Embryonic facial prominence (tissue), 1 donor: ENCODE results near the gene PET100.
"Not testable (repeated sequence)": the region's sequence is repeated elsewhere in the genome, so short reads cannot be mapped to it uniquely, and the experiment has no call there.

Experiments used
- DNase-seq: peaks from one replicate; pipeline ENCODE4 v3.0.0-alpha.2; 2016; ENCODE audit errors: extremely low spot score

Gene PET100

GRCh38 chr19:7633698-7634097 lies 4.1 kb downstream of the PET100 start, which contains the start of gene PCP2:
Gene PCP2, minus strand, starts transcription at chr19:7633719. Its CDS starts 262 bp downstream, at chr19:7633457.
- no peak for DNase-seq

- no peak for DNase-seq
These were observed 6.1 kb downstream of the PET100 start for GRCh38 chr19:7635670-7636069.

GRCh38 chr19:7636317-7636690 lies 6.7 kb downstream of the PET100 start:
- DNase-seq: no peak

GRCh38 chr19:7636691-7637373 lies 7.2 kb downstream of the PET100 start, which contains the start of gene STXBP2:
Gene STXBP2, plus strand, starts transcription at chr19:7637110. Its CDS starts 40 bp downstream, at chr19:7637150.
- no peak for DNase-seq

- no peak for DNase-seq
These were observed 8.0 kb downstream of the PET100 start for GRCh38 chr19:7637374-7638256.

GRCh38 chr19:7638802-7639465 lies 9.3 kb downstream of the PET100 start:
- no peak for DNase-seq

- no peak for DNase-seq
These were observed 10.3 kb downstream of the PET100 start for GRCh38 chr19:7639863-7640348.

- no peak for DNase-seq
These were observed 11.2 kb downstream of the PET100 start for GRCh38 chr19:7640803-7641202.

- DNase-seq: no peak
These were observed 12.0 kb downstream of the PET100 start for GRCh38 chr19:7641290-7642276.

GRCh38 chr19:7642295-7643030 lies 12.9 kb downstream of the PET100 start:
- DNase-seq: no peak

GRCh38 chr19:7643031-7643415 lies 13.4 kb downstream of the PET100 start:
- DNase-seq: no peak

GRCh38 chr19:7643629-7644549 lies 14.3 kb downstream of the PET100 start:
- not testable (repeated sequence) for DNase-seq

- no peak for DNase-seq
These were observed 14.9 kb downstream of the PET100 start for GRCh38 chr19:7644550-7644877.

GRCh38 chr19:7645163-7645562 lies 15.6 kb downstream of the PET100 start:
- no peak for DNase-seq

- no peak for DNase-seq
These were observed 16.2 kb downstream of the PET100 start for GRCh38 chr19:7645656-7646425.

- no peak for DNase-seq
These were observed 16.8 kb downstream of the PET100 start for GRCh38 chr19:7646426-7646700.

GRCh38 chr19:7647156-7647555 lies 17.6 kb downstream of the PET100 start:
- no peak for DNase-seq

- no peak for DNase-seq
These were observed 18.8 kb downstream of the PET100 start for GRCh38 chr19:7648265-7649014.
